DOHH2 (cell line): Measurements from ENCODE around the gene EPHA3.

Experiments
- H3F3A ChIP-seq: fragments of 200-600 bp; sonication (generic), shearing (Covaris generic); 2 replicates; pipeline ENCODE4 v1.6.0; 2016; ENCODE audit warnings: antibody characterized with exemption, mild to moderate bottlenecking; ENCODE audit not compliant: control insufficient read depth, insufficient read depth
- H3K27ac ChIP-seq: fragments of 200-600 bp; sonication (generic); 2 replicates; pipeline ENCODE4 v1.5.1; 2014; ENCODE audit warnings: low read depth, mild to moderate bottlenecking, low read length, moderate library complexity
- H3K27me3 ChIP-seq: fragments of 200-600 bp; sonication (generic); 2 replicates; pipeline ENCODE4 v1.6.1; 2014; ENCODE audit warnings: mild to moderate bottlenecking, low read length, mixed read lengths; ENCODE audit not compliant: control insufficient read depth
- H3K36me3 ChIP-seq: fragments of 200-600 bp; sonication (generic); 2 replicates; pipeline ENCODE4 v1.6.1; 2014; ENCODE audit warnings: mild to moderate bottlenecking, low read length, moderate library complexity, mixed read lengths; ENCODE audit not compliant: control insufficient read depth
- H3K4me1 ChIP-seq: fragments of 200-600 bp; sonication (generic); 2 replicates; pipeline ENCODE4 v1.6.1; 2014; ENCODE audit warnings: mild to moderate bottlenecking, low read length, mixed read lengths; ENCODE audit not compliant: control insufficient read depth
- H3K4me2 ChIP-seq: fragments of 200-600 bp; sonication (generic); 2 replicates; pipeline ENCODE4 v1.6.0; 2014; ENCODE audit warnings: mild to moderate bottlenecking, low read length, moderate library complexity
- H3K4me3 ChIP-seq: fragments of 200-600 bp; sonication (generic); 2 replicates; pipeline ENCODE4 v1.5.1; 2014; ENCODE audit warnings: mild to moderate bottlenecking, low read length, mixed read lengths
- H3K79me2 ChIP-seq: fragments of 200-600 bp; sonication (generic); 2 replicates; pipeline ENCODE4 v1.6.1; 2014; ENCODE audit warnings: mild to moderate bottlenecking, low read length, mixed read lengths; ENCODE audit not compliant: control insufficient read depth
- H3K9me2 ChIP-seq: fragments of 200-600 bp; sonication (generic); replicated peaks from 2 replicates; pipeline ENCODE4 v1.6.1; 2014; ENCODE audit warnings: mild to moderate bottlenecking, low read length, mixed read lengths; ENCODE audit not compliant: control insufficient read depth
- H3K9me3 ChIP-seq: fragments of 200-600 bp; sonication (generic); 2 replicates; pipeline ENCODE4 v1.6.1; 2014; ENCODE audit warnings: antibody characterized with exemption, low read length, mixed read lengths; ENCODE audit not compliant: control insufficient read depth, insufficient read depth
- H4K20me1 ChIP-seq: fragments of 200-600 bp; sonication (generic); 2 replicates; pipeline ENCODE4 v1.6.0; 2014; ENCODE audit warnings: low read depth, mild to moderate bottlenecking, antibody characterized with exemption, low read length, moderate library complexity; ENCODE audit not compliant: control insufficient read depth, insufficient read depth
- CTCF ChIP-seq: fragments of 200-600 bp; sonication (generic); IDR thresholded peaks from one replicate; pipeline ENCODE4 v1.5.1; 2014; ENCODE audit warnings: antibody characterized with exemption, mild to moderate bottlenecking, low read depth, low read length; ENCODE audit not compliant: poor library complexity, severe bottlenecking
- EZH2phosphoT487 ChIP-seq: fragments of 200-600 bp; sonication (generic); IDR thresholded peaks from 2 replicates; pipeline ENCODE4 v1.6.1; 2017; ENCODE audit warnings: borderline replicate concordance, mild to moderate bottlenecking, antibody characterized with exemption, low read length, moderate library complexity, mixed read lengths

Gene EPHA3

GRCh38 chr3:89067736-89068135 lies 39.7 kb upstream of the EPHA3 start:
- Histone ChIP-seq H4K20me1 (no peaks in the 10 kb centered on the region), H3F3A (no peaks in the 10 kb centered on the region), H3K4me1 (no peaks in the 10 kb centered on the region), H3K79me2 (no peaks in the 10 kb centered on the region), H3K27ac (no peak overlapping the region), H3K4me2 (no peak overlapping the region), H3K9me3 (no peaks in the 10 kb centered on the region), H3K9me2 (no peaks in the 10 kb centered on the region), H3K36me3 (no peaks in the 10 kb centered on the region), H3K27me3 (no peaks in the 10 kb centered on the region), H3K4me3 (no peak overlapping the region)
- TF ChIP-seq EZH2phosphoT487: no peak
- no peak for TF ChIP-seq CTCF

GRCh38 chr3:89072642-89073041 lies 34.8 kb upstream of the EPHA3 start:
- Histone ChIP-seq H3K79me2 (no peaks in the 10 kb centered on the region), H3K9me2 (no peaks in the 10 kb centered on the region), H3K27me3 (no peaks in the 10 kb centered on the region), H3K9me3 (no peaks in the 10 kb centered on the region), H3K4me3 (no peak overlapping the region), H3K4me2 (no peak overlapping the region), H3K27ac (no peak overlapping the region), H3F3A (no peaks in the 10 kb centered on the region), H4K20me1 (no peaks in the 10 kb centered on the region), H3K4me1 (no peaks in the 10 kb centered on the region), H3K36me3 (no peaks in the 10 kb centered on the region)
- TF ChIP-seq CTCF: no peak
- TF ChIP-seq EZH2phosphoT487: no peak

GRCh38 chr3:89079944-89080343 lies 27.5 kb upstream of the EPHA3 start:
- H4K20me1 ChIP-seq: no peaks in the 10 kb centered on the region
- TF ChIP-seq CTCF: no peak
- TF ChIP-seq EZH2phosphoT487: no peak
- no peak overlapping the region for H3K27ac ChIP-seq
- no peaks in the 10 kb centered on the region for H3K9me2 ChIP-seq
- H3K4me1 ChIP-seq: no peaks in the 10 kb centered on the region
- no peak overlapping the region for H3K4me2 ChIP-seq
- H3K9me3 ChIP-seq: no peaks in the 10 kb centered on the region
- no peak overlapping the region for H3K4me3 ChIP-seq
- H3K79me2 ChIP-seq: no peaks in the 10 kb centered on the region
- no peaks in the 10 kb centered on the region for H3K27me3 ChIP-seq
- no peaks in the 10 kb centered on the region for H3K36me3 ChIP-seq
- no peaks in the 10 kb centered on the region for H3F3A ChIP-seq

GRCh38 chr3:89087851-89088250 lies 19.6 kb upstream of the EPHA3 start:
- Histone ChIP-seq H3K4me1 (no peaks in the 10 kb centered on the region), H3K9me2 (no peaks in the 10 kb centered on the region), H3K36me3 (no peaks in the 10 kb centered on the region), H3K27ac (no peak overlapping the region), H3K79me2 (no peaks in the 10 kb centered on the region), H3K4me2 (no peak overlapping the region), H3F3A (no peaks in the 10 kb centered on the region), H3K4me3 (no peak overlapping the region), H4K20me1 (no peaks in the 10 kb centered on the region), H3K9me3 (no peaks in the 10 kb centered on the region), H3K27me3 (no peaks in the 10 kb centered on the region)
- TF ChIP-seq EZH2phosphoT487 (no peak), CTCF (no peak)
